Ovary (tissue), 3 donors: ENCODE measurements around the gene NIPAL4.

ENCODE experiments used
- EP300 ChIP-seq: sonication (generic); formaldehyde crosslinking; IDR thresholded peaks from one replicate; pipeline ENCODE4 v1.6.1; 2017; ENCODE audit warnings: antibody characterized with exemption
- TF ChIP-seq, protein P1 (sequence below), 3 donors: fragments of 450-650 bp in 2 of 3; fragments of 200-600 bp in 1 of 3; IDR thresholded peaks; one replicate each; pipeline versions ENCODE4 v1.5.1 to v1.8.0; 2016 to 2022; ENCODE audit warnings: antibody characterized with exemption in 3 of 3, mild to moderate bottlenecking in 1 of 3
- donor health status: DM: no; HTN: no; CAD: no.

GRCh38 chr5:157447201-157447637, 12.8 kb upstream of the NIPAL4 start:
- TF ChIP-seq, protein P1, sequence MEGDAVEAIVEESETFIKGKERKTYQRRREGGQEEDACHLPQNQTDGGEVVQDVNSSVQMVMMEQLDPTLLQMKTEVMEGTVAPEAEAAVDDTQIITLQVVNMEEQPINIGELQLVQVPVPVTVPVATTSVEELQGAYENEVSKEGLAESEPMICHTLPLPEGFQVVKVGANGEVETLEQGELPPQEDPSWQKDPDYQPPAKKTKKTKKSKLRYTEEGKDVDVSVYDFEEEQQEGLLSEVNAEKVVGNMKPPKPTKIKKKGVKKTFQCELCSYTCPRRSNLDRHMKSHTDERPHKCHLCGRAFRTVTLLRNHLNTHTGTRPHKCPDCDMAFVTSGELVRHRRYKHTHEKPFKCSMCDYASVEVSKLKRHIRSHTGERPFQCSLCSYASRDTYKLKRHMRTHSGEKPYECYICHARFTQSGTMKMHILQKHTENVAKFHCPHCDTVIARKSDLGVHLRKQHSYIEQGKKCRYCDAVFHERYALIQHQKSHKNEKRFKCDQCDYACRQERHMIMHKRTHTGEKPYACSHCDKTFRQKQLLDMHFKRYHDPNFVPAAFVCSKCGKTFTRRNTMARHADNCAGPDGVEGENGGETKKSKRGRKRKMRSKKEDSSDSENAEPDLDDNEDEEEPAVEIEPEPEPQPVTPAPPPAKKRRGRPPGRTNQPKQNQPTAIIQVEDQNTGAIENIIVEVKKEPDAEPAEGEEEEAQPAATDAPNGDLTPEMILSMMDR (IDR thresholded peaks at IDR 0.05): no peak
- TF ChIP-seq EP300: no peak
